ENCODE results near the gene TIMMDC1. TPM values are rescaled to one million over a fixed set of nuclear protein-coding genes. Genes with fewer than 3 reads are reported as not detected.

TIMMDC1 gene
- total RNA-seq, 2 experiments from 2014 or later, result 105 TPM

DNA sequence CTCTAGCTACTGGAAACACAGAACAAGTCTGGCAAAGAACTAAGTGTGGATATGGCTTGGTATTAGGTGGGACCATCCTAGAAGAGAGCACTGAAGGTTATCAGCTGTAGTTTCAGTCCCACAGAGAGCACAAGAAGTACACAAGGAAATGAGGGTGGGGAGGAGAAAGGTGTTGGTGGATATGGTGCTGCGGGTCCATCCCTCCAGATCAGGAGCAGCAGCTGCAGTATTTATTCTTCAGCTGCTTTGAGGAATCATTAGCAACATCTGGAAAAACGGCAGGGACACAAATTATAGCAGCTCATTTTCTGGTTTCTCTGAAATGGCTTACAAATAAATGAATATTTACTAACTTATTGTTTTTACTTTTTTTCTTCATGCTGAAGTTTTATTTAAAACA, 32.1 kb downstream of the TIMMDC1 start:
- no peak overlapping the region for H3K4me3 Mint-ChIP-seq
- no peaks in the 10 kb centered on the region for H3K27me3 Mint-ChIP-seq
- H3K36me3 Mint-ChIP-seq (ENCODE audit: low read depth), result peaks cover 12% of the 10 kb centered on the region
- no peak for TF ChIP-seq CTCF (IDR thresholded peaks at IDR 0.05)
- ChIA-PET CTCF (no interaction called here), POLR2A (no interaction called here)
- ATAC-seq (no peak), DNase-seq (no peak)
- H3K9me3 Mint-ChIP-seq, result no peaks in the 10 kb centered on the region
- intact Hi-C loops (cut with micrococcal nuclease), result no loop called here
- no peaks in the 10 kb centered on the region for H3K4me1 Mint-ChIP-seq (ENCODE audit: low read depth)
- no peak overlapping the region for H3K27ac Mint-ChIP-seq

DNA sequence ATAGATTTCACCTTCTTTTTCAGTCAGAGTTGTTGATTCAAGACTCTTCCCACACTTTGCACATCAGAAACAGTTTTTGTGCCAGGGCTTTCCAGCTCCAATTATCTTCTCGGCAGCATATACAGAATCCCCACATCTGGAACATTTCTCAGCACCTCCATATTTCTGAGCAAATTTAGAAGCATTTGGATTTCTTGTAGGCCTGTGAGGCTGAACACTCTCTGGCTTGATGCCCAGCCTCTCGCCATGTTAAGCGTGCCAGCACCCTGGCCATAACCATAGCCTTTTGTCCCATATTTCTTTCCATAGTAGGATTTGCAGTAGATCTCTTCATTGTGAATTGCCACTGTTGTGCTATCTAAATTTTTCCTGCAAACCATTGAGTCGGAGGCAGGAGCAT, 32.8 kb downstream of the TIMMDC1 start:
- Mint-ChIP-seq H3K27ac (no peak overlapping the region), H3K27me3 (no peaks in the 10 kb centered on the region), H3K4me1 (ENCODE audit: low read depth) (no peaks in the 10 kb centered on the region), H3K4me3 (no peak overlapping the region), H3K36me3 (ENCODE audit: low read depth) (peaks cover 7% of the 10 kb centered on the region), H3K9me3 (no peaks in the 10 kb centered on the region)
- DNase-seq (no peak), ATAC-seq (no peak)
- POLR2A ChIA-PET, result no interaction called here
- CTCF ChIA-PET, result interaction anchor here (1.5 kb wide), 1 partner anchor 150 kb away, joined by 4 read pairs; no protein-coding TSS in a partner anchor
- no peak for TF ChIP-seq CTCF (IDR thresholded peaks at IDR 0.05)
- intact Hi-C loops (cut with micrococcal nuclease), result no loop called here

DNA sequence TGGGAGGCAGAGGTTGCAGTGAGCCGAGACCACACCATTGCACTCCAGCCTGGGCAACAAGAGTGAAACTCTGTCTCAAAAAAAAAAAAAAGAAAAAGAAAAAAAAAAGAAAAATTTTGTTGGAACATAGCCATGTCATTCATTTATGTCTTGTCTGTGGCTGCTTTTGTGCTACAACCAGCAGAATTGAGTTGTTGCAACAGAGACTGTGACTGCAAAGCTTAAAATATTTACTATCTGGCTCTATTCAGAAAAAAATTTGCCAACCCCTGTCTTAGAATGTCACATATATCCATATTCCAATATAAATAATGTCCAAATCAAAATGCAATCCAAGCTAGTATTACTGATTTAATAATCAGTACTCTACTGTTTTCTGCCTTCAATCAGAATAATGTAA, 35.9 kb downstream of the TIMMDC1 start:
- ATAC-seq, result no peak
- TF ChIP-seq CTCF (IDR thresholded peaks at IDR 0.05), result no peak
- Mint-ChIP-seq H3K36me3 (ENCODE audit: low read depth) (peaks cover 5% of the 10 kb centered on the region), H3K27ac (no peak overlapping the region), H3K9me3 (no peaks in the 10 kb centered on the region), H3K4me1 (ENCODE audit: low read depth) (peaks cover 4% of the 10 kb centered on the region), H3K4me3 (no peak overlapping the region), H3K27me3 (no peaks in the 10 kb centered on the region)
- CTCF ChIA-PET, result interaction anchor here (1.9 kb wide), 1 partner anchor 25 kb away, joined by 4 read pairs; the partner anchor contains the start of gene CD80
- POLR2A ChIA-PET, result no interaction called here
- intact Hi-C loops (cut with micrococcal nuclease), result no loop called here
- DNase-seq, result no peak

DNA sequence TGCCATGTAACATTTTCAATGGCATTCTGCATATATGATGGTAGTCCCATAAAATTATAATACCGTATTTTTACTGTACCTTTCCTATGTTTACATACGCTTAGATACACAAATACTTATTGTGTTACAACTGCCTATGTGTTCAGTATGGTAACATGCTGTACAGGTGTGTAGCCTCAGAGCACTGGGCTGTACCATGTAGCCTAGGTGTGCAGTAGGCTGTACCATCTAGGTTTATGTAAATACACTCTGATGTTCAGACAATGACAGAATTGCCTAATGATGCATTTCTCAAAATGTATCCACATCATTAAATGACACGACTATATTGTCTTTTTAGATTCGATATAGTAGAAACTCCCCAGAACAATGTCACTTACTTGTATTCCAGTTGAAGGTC, 38.4 kb downstream of the TIMMDC1 start:
- CTCF ChIA-PET, result no interaction called here
- peaks cover 2% of the 10 kb centered on the region for H3K36me3 Mint-ChIP-seq (ENCODE audit: low read depth)

DNA sequence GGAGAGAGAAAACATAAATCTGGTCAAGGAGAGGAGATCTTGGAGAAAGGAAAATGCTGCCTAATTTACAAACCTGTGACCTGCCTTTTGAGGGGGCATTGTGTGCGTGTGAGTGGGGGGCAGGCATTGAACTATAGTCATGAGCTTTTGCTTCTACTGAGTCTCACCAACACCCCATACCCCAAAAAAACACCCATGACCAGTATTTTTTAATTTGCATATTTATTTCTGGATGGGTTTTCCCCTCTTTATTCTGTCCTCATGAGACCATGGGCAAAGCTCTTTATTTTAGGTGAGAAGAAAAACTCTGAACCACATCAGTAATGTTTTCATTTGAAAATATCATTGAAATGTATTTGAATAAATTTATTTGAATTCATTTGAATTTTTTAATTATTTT, 40.4 kb downstream of the TIMMDC1 start:
- Mint-ChIP-seq H3K9me3 (no peaks in the 10 kb centered on the region), H3K4me3 (no peak overlapping the region), H3K27me3 (no peaks in the 10 kb centered on the region), H3K27ac (no peak overlapping the region), H3K36me3 (ENCODE audit: low read depth) (peaks cover 4% of the 10 kb centered on the region), H3K4me1 (ENCODE audit: low read depth) (peaks cover 20% of the 10 kb centered on the region)
- intact Hi-C loops (cut with micrococcal nuclease), result no loop called here
- CTCF ChIA-PET, result interaction anchor here (1.1 kb wide), 1 partner anchor 142 kb away, joined by 3 read pairs; no protein-coding TSS in a partner anchor
- POLR2A ChIA-PET, result no interaction called here
- DNase-seq (no peak), ATAC-seq (no peak)
- no peak for TF ChIP-seq CTCF (IDR thresholded peaks at IDR 0.05)

More for the DNA sequence above, 38.4 kb downstream of the TIMMDC1 start:
- DNase-seq (no peak), ATAC-seq (no peak)
- H3K27ac Mint-ChIP-seq, result no peak overlapping the region
- H3K4me3 Mint-ChIP-seq, result no peak overlapping the region
- H3K27me3 Mint-ChIP-seq, result no peaks in the 10 kb centered on the region
- no peaks in the 10 kb centered on the region for H3K9me3 Mint-ChIP-seq
- POLR2A ChIA-PET, result no interaction called here
- no peak for TF ChIP-seq CTCF (IDR thresholded peaks at IDR 0.05)
- intact Hi-C loops (cut with micrococcal nuclease), result no loop called here
- H3K4me1 Mint-ChIP-seq (ENCODE audit: low read depth), result peaks cover 9% of the 10 kb centered on the region

Data from activated CD8-positive, alpha-beta T cell treated with anti-CD3 and anti-CD28 coated beads for 36 hours (primary cell).